KOPT-K1 (cell line): Measurements from ENCODE around the gene PSMD11.

Experiments
- H3K27ac ChIP-seq: fragments of 200-600 bp; sonication (generic); 2 replicates; pipeline ENCODE4 v1.5.1; 2016; ENCODE audit warnings: antibody characterized with exemption, mild to moderate bottlenecking, low read depth, low read length; ENCODE audit not compliant: poor library complexity, severe bottlenecking
- H3K36me3 ChIP-seq: fragments of 200-600 bp; sonication (generic); 2 replicates; pipeline ENCODE4 v1.5.1; 2017; ENCODE audit warnings: antibody characterized with exemption, mild to moderate bottlenecking, low read length, moderate library complexity; ENCODE audit not compliant: insufficient read depth
- H3K9me3 ChIP-seq: fragments of 200-600 bp; sonication (generic); 2 replicates; pipeline ENCODE4 v1.5.1; 2017; ENCODE audit warnings: antibody characterized with exemption, low read length, mild to moderate bottlenecking; ENCODE audit not compliant: insufficient read depth, poor library complexity, severe bottlenecking

Gene PSMD11

DNA sequence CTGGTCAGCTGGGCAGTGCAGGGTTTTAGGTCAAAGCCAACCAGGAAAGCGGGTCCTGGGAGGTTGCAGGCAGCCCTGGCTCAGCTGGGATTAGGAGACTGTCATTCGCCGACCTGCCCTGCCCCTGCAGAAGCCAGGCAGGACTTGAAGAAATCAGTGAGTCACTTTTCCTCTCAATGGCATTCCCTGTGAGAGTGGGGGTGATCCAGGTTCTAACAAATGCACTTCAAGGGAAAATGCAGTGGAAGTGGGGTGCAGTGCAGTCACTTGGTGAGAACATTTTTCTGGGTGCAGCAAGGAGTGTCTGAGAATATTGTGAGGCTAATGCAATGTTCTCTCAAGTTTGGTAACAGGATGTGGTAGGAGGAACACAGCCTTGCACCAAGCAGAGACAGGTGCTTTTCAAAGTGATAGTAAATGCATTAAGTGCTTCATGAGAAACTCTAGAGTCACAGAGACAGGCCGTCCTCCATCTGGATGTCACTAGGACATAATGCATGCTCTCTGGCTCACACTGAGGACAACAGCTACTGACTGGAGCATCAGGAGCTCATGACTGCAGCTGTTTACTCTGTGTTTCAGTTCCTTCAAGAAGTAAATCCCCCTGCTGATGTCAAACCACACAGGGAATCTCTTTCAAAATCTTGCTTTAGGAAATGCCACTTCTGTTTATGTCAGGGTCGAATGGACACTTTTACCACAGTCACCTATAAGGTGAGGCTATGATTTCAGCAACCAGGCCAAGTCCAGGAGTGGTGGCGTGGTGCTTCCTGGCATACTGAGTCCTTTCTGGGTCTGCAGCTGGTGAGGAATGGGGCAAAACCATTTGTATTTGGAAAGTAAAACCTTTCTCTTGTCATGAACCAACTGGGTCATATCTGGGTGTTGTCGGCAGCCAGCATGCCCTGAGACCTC, 59.2 kb downstream of the PSMD11 start:
- H3K36me3 ChIP-seq: no peaks in the 10 kb centered on the region
- H3K9me3 ChIP-seq: no peaks in the 10 kb centered on the region
- H3K27ac ChIP-seq: peak overlapping the region; percentile 87

DNA sequence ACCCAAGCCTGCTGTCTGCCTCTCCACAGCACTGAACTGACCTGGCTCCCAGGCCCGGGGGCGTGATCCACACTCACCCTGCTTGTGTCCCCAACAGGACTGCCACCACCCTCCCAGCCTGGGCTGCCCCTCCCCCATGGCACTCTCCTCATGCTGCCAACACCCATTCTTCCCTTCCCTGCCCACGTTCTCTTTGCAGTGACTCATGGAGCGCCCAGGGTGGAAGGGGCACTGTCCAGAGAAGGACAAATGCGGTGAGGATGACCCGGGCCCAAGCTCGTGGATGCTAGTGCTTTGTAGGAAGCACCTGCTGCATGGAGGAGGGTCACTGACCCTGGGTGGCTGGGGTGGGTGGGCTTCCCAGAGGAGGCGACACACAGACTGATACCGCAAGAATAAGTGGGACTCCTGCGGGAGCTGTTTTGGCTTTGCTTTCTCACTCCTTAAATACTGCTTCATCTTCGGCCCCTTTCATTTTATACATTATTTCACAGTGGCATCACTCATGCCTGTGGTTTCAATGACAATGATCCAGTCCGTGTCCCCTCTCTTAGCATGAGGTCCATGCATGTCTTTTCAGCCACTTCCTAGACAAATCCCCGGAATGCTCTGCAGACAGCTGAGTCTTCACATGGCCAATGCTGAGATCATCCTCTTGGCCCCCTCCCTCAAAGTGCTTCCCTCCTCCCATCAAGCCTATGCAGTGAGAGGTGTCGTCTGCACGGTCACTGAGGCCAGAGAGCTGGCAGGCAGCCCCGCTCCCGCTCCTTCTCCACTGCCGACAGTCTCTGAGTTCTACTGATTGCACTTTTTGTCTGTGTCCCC, 60.1 kb downstream of the PSMD11 start:
- Histone ChIP-seq H3K36me3 (no peaks in the 10 kb centered on the region), H3K27ac (peak overlapping the region; percentile 87), H3K9me3 (no peaks in the 10 kb centered on the region)

DNA sequence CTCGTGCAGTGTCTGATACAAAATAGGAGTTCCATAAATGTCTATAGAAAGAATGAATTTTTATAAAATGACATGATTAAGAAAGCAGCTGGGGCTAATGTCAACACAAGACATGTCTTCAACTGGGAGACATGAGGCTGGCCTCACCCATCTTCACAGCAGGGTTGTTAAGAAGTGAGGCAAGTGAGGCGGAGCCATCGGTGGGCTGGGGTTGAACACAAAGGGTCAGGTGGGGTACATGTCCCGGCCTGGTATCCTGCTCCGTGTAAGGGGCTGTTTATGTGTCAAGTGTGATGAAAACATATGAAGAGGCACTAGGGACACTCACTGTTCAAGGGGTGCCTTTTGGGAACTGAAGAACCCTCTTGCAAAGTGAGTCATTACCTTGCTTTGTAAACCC, 64.6 kb downstream of the PSMD11 start:
- Histone ChIP-seq H3K36me3 (no peaks in the 10 kb centered on the region), H3K9me3 (no peaks in the 10 kb centered on the region), H3K27ac (no peak overlapping the region)

DNA sequence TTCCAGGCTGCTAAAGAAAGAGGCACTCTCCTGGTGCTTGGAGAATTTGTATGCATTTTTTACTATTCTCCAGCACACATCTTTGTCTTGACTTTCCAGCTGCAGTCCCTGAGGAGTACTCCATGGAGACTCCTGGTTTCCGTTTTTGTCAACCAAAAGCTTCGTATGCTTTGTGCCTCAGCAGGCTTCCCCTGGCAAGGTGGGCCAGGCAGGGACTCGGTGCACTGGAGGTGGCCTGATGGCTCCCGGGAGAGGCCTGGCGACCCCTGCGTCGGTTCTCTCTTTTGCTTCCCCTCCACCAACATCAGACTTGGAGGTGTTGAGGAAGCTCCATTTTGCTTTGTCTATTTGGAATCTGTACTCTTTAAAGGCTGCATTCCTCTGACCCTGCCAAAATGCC, 66.2 kb downstream of the PSMD11 start:
- Histone ChIP-seq H3K36me3 (no peaks in the 10 kb centered on the region), H3K27ac (no peak overlapping the region), H3K9me3 (no peaks in the 10 kb centered on the region)

DNA sequence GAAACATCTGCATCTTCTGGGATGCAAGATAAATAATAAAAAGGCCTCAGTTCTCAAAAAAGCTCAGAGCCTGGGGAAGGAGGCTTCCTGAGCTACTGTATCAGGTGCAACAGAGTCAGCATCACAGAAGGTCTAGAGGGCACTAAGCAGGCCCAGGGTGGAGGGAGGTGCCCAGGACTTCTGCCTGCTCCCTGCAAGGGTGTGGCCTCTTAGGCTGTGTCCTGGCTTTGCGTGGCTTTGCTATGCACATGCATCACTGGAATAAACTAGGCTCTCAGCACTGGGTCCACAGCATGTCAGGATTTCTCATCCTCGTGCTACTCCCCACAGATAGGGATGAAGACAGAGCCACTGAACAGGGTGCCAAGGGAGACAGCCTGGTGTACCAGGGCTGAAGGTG, 68.0 kb downstream of the PSMD11 start:
- no peaks in the 10 kb centered on the region for H3K36me3 ChIP-seq
- H3K9me3 ChIP-seq: no peaks in the 10 kb centered on the region
- no peak overlapping the region for H3K27ac ChIP-seq

DNA sequence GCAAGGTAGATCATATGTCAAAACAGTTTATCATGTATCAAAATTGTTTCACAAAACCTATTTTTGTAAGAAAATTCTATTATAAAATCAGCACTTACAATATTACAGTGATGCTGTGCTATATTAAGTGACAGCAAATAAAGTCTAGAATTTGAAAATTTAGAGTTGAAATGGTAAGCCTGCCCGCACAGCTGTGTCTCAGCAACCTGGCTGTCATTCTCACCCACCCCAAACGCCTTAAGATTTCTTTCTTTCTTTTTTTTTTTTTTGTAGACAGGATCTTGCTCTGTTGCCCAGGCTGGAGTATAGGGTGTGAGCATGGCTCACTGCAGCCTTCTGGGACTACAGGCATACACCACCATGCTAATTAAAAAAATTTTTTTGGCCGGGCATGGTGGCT, 69.3 kb downstream of the PSMD11 start:
- H3K36me3 ChIP-seq: no peaks in the 10 kb centered on the region
- no peak overlapping the region for H3K27ac ChIP-seq
- H3K9me3 ChIP-seq: no peaks in the 10 kb centered on the region

DNA sequence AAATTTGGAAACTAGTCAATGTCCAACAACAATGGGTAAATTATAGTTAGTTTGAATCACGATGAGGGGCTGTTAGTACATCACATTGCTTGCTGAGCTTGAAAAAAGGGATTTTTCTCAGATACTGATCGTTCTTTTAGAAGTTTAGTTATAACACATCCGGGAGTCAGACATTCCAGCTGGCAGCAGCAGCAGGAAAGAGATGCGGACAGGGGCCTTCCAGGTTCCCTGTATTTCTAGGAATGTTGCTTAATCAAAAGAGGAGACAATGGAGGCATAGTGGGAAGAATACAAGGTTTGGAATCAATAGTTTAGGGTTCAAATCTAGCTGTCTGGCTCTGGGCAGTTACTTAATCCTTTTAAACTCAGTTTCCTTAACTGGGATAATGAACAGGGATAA, 70.3 kb downstream of the PSMD11 start:
- H3K36me3 ChIP-seq: no peaks in the 10 kb centered on the region
- no peak overlapping the region for H3K27ac ChIP-seq
- no peaks in the 10 kb centered on the region for H3K9me3 ChIP-seq

DNA sequence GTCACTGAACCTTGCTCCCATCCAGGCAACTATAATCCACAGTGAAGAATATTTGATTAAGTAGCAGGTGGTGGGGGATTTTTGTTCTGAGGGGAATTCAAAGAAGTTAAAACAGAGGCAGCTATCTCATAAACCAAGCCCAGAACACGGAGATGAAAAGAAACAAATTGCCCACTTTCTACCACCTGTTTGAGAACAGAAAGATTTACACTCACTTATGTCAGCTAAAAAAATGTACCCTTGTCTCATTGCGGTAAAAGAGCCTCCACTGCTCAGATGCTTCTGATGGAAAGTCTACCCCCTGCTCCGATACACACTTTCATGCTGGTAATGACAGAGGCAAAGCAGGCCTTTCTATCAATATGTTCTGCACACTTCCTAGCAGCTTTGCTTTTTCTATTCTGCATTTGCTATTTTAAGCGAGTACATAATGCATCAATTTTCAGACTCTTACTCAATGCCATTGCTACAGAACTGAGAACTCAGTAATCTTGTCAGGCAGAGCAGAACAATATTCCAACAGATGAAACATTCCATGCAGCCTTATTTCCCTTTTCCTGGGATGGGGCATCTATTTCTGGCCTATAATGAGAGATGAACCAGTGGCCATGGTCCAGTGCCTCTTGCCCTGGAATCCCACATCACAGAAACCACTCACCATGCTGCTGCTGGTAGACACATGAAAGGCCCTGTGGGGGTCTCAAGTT, 71.5 kb downstream of the PSMD11 start:
- H3K27ac ChIP-seq: no peak overlapping the region
- no peaks in the 10 kb centered on the region for H3K36me3 ChIP-seq
- no peaks in the 10 kb centered on the region for H3K9me3 ChIP-seq

DNA sequence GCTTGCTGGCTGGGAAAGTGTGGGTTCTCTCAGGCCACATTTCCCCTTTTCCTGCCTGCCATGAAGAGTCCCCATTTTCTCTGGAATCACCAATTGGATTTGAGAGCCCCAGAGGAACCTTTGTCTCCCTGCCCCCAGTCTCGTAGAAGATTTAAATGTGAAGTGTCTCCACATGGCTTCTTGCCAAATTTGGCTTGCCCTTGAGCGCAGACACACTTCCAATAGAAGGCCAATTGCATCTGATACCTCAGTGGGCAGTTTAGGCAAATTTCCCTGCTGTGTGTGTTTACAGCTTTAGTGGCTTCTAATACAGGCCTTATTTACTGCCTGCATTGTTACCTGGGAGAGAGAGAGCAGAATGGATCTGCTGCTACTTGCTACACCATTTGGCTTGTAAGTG, 72.1 kb downstream of the PSMD11 start:
- H3K36me3 ChIP-seq: no peaks in the 10 kb centered on the region
- no peaks in the 10 kb centered on the region for H3K9me3 ChIP-seq
- H3K27ac ChIP-seq: no peak overlapping the region

DNA sequence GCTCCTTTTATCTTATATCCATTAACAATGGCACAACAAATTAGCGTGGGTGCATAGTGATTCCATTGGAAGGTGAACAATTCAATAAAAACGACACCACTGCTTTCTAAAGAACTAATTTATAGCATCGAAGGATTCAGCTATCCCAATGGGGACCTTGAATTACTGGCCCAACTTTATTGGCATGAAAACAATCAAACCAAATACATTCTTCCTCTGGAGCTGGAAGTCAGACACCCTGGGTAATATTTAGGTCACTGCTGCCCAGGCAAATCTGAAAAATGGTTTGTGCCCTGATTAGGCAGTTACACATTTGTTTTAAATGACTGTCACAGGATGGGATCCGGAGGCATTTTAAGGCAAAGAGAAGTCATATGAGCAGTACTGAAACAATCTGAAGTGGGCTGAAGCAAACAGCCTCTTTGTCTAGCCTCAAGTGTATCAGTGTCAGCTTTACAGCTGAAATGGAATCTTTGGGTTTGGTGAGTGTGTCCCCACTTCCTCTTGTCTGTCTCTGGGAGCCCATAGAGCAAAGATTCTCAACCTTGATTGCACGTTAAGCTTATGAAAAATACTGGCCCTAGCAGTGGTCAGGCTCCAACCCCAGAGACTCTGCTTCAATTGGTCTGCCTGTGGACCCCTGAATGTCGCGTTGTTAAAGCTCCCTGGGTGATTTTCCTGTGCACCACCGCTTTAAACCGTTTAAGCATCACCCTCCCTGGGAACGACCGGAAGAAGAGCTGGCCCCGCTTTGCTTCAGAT, 72.8 kb downstream of the PSMD11 start:
- no peaks in the 10 kb centered on the region for H3K9me3 ChIP-seq
- no peaks in the 10 kb centered on the region for H3K36me3 ChIP-seq
- H3K27ac ChIP-seq: no peak overlapping the region

DNA sequence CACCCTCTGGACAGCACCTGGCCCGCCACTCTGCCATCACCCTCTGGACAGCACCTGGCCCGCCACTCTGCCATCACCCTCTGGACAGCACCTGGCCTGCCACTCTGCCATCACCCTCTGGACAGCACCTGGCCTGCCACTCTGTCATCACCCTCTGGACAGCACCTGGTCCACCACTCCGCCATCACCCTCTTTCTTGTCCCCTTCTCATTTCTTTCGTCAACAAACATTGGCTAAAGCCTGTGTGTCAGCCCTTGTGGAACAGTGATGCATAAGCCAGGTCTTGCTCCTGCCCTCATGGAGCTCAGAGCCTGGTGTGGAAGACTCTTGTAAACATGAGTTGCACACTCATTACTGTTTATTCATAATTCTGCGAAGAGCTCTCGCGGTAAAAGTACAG, 73.7 kb downstream of the PSMD11 start:
- no peaks in the 10 kb centered on the region for H3K36me3 ChIP-seq

DNA sequence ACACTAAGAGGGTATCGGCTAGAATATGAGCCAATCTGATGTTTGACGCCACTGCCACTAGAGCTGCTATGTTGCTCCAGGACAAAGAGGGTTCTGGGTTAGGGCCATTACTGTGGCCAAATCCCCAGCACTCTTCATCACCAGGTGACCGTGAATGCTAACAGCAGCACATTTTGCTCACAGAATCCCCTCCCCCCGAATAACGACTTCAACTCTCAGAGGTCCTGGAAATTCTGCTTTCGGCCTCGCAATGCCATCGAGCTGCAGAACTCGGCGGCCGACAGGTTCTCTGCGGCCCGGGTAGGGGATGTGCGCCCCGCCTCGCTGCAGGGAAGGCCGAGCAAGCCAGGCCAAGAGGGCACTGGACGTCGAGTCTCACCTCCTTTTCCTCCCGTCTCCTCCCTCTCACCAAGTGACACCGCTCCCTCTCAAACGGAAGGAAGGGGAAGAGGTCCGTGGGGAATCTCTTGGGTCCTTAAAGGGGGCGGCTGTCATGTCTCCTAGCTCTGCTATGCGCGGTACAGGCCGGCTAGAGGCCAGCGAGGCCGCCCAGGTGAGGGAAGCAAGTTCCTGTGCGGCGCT, 74.4 kb downstream of the PSMD11 start:
- no peaks in the 10 kb centered on the region for H3K9me3 ChIP-seq
- H3K27ac ChIP-seq: no peak overlapping the region
- no peaks in the 10 kb centered on the region for H3K36me3 ChIP-seq

More for the DNA sequence above, 73.7 kb downstream of the PSMD11 start:
- Histone ChIP-seq H3K27ac (no peak overlapping the region), H3K9me3 (no peaks in the 10 kb centered on the region)

DNA sequence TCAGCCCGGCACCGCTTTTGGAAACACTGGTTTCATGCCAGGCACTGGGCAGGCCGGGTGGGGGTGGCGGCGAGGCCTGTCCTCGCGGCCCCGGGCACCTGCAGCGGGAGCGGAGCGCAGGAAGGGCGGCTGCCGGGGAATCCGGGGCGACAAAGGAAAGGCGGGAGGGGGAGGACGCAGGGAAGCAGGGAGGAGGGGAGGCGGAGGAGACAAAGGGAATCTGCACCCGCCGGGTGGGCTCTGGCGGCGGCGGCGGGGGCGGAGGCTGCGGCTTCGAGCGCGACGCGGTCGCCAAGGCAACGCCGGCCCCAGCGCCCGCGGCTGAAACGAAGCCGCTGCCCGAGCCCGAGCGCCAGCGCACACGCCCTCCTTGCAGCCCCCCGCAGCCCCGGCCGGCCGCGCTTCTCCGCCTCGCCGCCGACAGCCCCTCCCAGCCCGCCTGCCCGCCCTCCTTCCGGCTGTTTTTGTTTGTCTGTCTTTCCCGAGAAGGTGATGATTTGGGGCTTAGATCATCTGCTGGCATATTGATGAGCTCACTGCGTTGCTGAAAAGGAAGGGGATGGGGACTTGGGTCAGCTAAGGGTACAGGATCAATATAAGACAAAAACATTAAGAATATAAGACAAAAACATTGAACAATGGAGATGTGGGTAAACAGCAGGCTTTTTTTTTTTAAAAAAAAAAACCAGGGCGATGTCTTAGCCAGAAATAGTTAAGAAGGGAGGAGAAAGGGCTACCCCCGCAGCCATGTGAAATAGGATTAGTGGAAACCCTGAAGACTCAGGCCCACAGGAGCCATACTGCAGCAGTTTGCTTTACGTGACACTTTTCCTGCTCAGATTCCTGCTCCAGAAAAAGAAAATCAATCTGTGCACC, 75.2 kb downstream of the PSMD11 start:
- Histone ChIP-seq H3K9me3 (no peaks in the 10 kb centered on the region), H3K27ac (no peak overlapping the region), H3K36me3 (no peaks in the 10 kb centered on the region)
